ENCODE data around the gene GJD3. TPM values are rescaled to one million over a fixed set of nuclear protein-coding genes. Genes with fewer than 3 reads are reported as not detected.

The GJD3 gene
- total and polyA plus RNA-seq, 9 of the 15 experiments (the other 6 are each of a cell fraction or from before 2014, with no cell fraction given): 0.17 to 0.38 TPM; not detected in 7

DNA sequence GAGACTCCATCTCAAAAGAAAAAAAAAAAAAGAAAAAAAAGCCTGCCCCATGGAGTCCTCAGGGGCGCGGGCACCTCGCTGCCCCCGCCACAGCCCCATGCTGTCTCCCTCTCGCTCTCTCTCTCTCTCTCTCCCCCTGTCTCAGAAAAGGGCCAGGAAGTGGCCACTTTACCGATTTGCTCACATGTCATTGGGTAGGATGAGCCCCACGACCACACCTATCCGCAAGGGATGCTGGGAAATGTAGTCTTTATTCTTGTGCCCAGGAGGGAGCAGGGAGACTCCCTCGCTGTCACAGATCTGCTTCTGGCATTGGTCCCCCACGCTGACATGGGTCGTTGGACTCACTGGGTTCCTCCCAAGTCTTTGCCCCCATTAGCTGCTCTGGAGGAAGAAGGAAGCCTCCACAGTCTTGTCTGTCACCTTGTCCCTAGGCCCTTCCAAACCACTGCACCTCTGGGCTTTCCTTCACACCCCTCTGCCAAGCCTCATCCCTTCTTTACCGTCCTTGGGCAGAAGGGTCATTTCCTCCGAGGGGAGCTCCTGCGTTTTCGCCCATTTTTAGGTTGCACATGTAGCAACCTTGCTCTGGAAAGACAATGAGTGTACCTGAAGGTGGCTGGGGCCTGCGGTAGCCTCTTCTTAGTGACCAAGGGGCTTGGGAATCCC, 6.9 kb upstream of the GJD3 start (continued):
- TF ChIP-seq REST (IDR thresholded peaks at IDR 0.05; ENCODE audit: borderline replicate concordance): no peak
- TF ChIP-seq REST (CRISPR knock-in tag; IDR thresholded peaks at IDR 0.05; ENCODE audit: low read depth): no peak
- TF ChIP-seq HLTF (IDR thresholded peaks at IDR 0.05): no peak
- TF ChIP-seq, protein P1, sequence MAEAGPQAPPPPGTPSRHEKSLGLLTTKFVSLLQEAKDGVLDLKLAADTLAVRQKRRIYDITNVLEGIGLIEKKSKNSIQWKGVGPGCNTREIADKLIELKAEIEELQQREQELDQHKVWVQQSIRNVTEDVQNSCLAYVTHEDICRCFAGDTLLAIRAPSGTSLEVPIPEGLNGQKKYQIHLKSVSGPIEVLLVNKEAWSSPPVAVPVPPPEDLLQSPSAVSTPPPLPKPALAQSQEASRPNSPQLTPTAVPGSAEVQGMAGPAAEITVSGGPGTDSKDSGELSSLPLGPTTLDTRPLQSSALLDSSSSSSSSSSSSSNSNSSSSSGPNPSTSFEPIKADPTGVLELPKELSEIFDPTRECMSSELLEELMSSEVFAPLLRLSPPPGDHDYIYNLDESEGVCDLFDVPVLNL (CRISPR knock-in tag; IDR thresholded peaks at IDR 0.05; ENCODE audit: low read depth): no peak
- no peak for TF ChIP-seq PHF21A (IDR thresholded peaks at IDR 0.05; ENCODE audit: borderline replicate concordance, low read depth)
- TF ChIP-seq DPF2 (IDR thresholded peaks at IDR 0.05): no peak
- TF ChIP-seq FOXJ3 (CRISPR knock-in tag; IDR thresholded peaks at IDR 0.05): no peak
- TF ChIP-seq JUNB (CRISPR knock-in tag; conservative IDR thresholded peaks at IDR 0.05): no peak
- no peak for TF ChIP-seq RBM14 (IDR thresholded peaks at IDR 0.05; ENCODE audit: borderline replicate concordance, insufficient read depth, low read depth, low read length)
- TF ChIP-seq, protein P2, sequence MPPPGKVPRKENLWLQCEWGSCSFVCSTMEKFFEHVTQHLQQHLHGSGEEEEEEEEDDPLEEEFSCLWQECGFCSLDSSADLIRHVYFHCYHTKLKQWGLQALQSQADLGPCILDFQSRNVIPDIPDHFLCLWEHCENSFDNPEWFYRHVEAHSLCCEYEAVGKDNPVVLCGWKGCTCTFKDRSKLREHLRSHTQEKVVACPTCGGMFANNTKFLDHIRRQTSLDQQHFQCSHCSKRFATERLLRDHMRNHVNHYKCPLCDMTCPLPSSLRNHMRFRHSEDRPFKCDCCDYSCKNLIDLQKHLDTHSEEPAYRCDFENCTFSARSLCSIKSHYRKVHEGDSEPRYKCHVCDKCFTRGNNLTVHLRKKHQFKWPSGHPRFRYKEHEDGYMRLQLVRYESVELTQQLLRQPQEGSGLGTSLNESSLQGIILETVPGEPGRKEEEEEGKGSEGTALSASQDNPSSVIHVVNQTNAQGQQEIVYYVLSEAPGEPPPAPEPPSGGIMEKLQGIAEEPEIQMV (tag; conservative IDR thresholded peaks at IDR 0.05; ENCODE audit: low read depth): no peak
- no peak for TF ChIP-seq HDAC2 (IDR thresholded peaks at IDR 0.05)
- no peak for TF ChIP-seq ELF2 (CRISPR knock-in tag; IDR thresholded peaks at IDR 0.05)
- no peak for TF ChIP-seq DDX20 (tag; IDR thresholded peaks at IDR 0.05; ENCODE audit: low read depth)
- TF ChIP-seq MXD1 (CRISPR knock-in tag; IDR thresholded peaks at IDR 0.05; ENCODE audit: borderline replicate concordance, poor library complexity, severe bottlenecking): no peak
- TF ChIP-seq RFX1 (IDR thresholded peaks at IDR 0.05): no peak
- TF ChIP-seq VEZF1 (CRISPR knock-in tag; IDR thresholded peaks at IDR 0.05): no peak

Data from K562 (cell line).